ENCODE data around the gene FNIP2.
"Not testable (repeated sequence)": the region's sequence is repeated elsewhere in the genome, so short reads cannot be mapped to it uniquely, and the experiment has no call there.

- TF ChIP-seq EZH2 (IDR thresholded peaks at IDR 0.05; ENCODE audit: borderline replicate concordance, low read depth, low read length, poor library complexity, severe bottlenecking); CTCF (conservative IDR thresholded peaks at IDR 0.05; ENCODE audit: low read depth, low read length): not testable (repeated sequence)
These were observed 13.0 kb upstream of the FNIP2 start for GRCh38 chr4:158755819-158756218.

Measured in A673 (cell line).